Right renal pelvis (tissue), 4 donors: ENCODE measurements around the gene SLC45A2. TPM values are rescaled to one million over a fixed set of nuclear protein-coding genes. Genes with fewer than 3 reads are reported as not detected.

Experiments
- DNase-seq, 4 donors: peaks; one replicate each; pipeline ENCODE4 v3.0.0-alpha.2; 2013; ENCODE audit warnings: low read depth in 4 of 4, low spot score in 3 of 4, missing footprints in 1 of 4
- polyA plus RNA-seq, 4 donors: library from polyadenylated mRNA; unstranded; fragments of 120-200 nt; gene quantifications; one replicate each; pipeline ENCODE4 v1.2.1, GENCODE V29; 2013; ENCODE audit not compliant: insufficient read length in 4 of 4

SLC45A2 gene
- polyA plus RNA-seq, 4 donors, result 0.25 to 0.71 (median 0.48) TPM

DNA sequence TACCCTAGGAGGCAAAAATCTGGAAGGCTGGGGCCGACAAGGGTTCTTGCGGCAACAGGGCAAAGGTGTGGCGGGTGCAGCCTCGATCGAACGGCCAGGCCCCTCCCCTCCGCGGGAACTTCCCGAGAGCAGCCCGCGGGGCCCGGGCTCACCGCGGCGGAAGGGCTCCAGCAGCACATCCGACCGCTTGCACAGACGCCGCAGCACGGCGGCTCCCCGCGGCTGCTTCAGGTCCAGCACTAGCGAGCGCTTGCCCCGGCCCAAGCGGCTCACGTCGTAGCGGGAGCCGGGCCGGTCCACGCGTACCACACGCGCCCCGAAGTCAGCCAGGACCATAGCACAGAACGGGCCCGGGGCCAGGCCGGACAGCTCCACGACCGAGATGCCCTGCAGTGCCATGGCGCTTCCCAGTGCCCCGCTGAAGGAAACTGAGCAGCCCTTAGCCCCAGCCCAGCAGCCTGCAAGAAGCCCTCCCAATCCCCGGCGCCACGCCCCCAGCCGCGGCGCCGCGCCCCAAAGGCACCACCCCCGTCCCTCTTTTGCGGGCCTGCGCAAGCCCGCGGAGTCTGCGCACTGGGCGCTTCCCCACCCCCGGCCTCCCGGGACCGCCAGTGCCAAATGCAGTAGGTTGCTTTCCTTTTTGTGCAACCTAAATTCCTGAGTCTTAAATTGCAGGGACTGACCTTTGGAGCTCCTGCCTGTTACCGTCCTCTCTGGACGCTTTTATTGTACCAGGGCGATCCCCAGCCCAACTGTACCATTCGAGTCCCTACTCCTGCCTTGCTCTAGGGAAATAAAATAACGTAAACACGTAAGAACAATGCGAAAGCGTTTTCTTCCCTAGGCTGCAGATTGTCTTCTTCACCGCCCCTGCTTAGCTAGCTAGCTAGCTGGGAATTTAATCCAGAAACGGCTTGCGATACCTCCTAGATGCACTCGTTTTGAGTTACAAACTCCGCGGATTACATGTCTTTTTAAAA, 23.4 kb upstream of the SLC45A2 start, which contains the start of gene AMACR:
TSS of gene AMACR (minus strand) at position 430 of the 980 bp plus-strand sequence. CDS start at position 399, 31 bp downstream.
- peak; percentile 89 to 95 (median 92) for DNase-seq

DNA sequence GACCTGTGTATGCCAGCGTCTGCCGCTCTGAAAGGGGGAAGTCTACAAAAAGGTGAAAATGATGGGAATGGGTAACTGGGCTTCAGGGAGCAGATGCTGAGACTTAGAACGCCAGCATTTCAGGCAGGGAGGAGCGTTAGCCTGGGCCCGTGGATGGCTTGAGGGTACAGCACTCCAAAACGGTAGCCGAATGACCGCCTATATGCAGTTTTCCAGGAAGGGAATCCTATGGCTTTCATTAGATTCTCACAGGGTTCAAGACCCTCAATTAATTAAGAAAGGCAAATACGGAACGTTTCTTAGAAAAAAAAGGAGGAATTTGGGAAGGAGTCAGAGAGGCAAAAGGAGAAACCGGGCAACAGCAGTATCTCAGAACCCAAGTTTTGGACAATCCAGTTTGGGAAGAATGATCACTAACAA, 22.7 kb upstream of the SLC45A2 start:
- no peak for DNase-seq

DNA sequence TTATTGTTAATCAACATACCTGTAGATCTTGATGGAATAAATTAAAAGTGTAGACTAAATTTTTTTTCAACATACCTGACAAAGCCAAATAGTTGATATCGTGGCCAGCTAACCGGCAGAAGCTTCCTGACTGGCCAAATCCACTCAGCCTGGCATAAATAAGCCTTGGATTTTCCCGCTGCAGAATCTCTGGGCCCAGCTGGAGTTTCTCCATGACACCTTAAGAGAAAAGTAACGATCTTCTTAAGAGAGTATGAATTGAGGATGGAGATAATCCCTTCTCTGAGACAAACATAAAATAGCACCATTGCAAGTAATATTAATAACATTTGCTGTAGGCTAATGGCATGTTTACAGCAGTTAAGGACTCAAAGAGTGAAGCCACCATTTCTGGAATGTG, 21.2 kb upstream of the SLC45A2 start:
- DNase-seq, result no peak

DNA sequence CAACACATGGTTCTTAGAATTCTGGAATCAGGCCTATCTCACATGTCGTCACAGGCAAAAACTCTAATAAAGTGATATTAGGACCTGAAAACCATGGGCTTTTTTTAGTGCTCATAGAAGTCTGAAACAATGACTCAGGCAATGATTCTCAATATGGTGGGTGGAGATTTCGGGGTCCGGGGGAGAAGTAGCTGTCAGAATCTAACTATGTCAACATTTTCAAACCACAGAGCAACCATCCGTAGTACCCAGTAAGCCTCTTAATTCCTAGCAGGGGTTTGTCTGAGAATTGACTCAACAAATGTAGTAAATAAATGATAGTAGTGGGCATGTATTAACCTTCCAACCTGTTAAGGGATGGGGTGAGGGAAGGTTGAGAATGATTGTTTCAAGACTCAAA, 20.7 kb upstream of the SLC45A2 start:
- no peak for DNase-seq

DNA sequence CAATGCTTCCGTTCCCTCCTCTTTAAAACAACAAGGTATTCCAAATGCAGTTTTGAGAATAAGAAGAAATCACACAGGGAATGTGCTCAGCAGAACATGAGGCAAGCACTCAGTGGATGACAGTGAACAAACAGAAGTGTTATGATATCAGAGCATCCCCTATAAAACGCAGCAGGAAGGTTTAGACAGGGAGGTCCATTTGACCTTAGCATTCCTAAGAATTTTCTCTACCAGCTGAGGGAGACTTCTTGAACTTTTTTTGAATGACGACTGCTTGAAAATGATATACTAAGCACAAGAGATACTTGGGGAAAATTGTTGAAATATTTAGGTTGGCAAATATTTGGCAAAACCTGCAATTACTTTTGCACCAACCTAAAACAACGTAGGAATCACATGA, 19.4 kb upstream of the SLC45A2 start:
- DNase-seq, result no peak

DNA sequence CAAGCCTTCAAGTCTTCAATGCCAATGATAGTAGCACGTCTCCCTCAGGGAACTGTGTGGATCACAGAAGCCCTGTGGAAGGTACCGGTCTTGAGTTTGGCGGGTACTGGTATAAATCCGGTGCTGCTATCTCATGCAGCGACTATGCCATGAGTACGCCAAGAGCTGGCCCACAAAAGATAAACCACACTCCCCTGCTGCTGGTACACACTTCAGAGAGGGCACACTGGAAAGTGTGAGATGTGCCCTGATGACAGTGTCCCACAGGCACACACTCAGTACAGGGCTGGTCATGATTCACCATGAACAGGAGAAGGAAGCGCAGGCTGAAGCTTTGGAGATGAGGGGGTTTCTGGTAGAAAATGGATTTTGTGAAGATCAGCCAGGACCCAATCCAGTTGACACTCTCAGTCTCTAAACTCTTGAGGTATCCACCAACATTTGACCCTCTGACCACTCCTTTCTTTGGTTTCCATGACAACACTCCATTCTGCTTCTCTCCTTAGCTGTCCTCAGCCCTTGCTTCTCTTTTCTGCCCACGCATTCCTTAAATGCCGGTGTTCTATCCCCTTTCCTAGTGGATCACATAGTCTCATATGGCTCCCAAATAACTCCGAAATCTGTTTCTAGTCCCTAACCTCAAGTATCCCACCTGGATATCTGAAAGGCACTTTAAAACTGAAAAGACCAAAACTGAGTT, 18.3 kb upstream of the SLC45A2 start:
- DNase-seq, result no peak

DNA sequence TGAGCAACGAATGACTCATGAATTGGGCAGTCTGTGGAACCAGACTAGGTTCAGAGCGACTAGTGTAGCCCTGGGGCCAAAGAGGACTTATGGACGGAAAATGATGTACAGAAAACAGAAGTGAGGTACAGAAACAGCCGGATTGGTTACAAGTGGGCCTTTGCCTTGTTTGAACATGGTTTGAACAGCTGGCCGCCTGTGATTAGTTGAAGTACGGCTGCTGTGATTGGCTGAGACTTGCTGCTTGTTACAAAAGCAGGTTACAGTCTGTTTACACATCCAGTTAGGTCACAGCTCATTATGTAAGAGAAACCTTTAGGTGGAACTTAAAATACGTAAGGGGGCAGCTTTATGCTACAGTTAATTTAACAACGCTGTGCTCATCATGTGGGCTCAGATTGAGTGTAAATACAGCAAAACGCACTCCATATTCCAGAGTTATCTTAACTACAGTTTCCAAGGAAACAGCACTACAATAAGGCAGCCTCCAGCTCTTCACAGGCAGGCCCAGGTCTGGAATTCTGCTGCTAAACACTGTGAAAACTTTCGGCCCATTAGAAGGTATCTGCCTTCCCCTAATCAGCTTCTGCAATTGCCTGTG, 16.8 kb upstream of the SLC45A2 start:
- no peak for DNase-seq

DNA sequence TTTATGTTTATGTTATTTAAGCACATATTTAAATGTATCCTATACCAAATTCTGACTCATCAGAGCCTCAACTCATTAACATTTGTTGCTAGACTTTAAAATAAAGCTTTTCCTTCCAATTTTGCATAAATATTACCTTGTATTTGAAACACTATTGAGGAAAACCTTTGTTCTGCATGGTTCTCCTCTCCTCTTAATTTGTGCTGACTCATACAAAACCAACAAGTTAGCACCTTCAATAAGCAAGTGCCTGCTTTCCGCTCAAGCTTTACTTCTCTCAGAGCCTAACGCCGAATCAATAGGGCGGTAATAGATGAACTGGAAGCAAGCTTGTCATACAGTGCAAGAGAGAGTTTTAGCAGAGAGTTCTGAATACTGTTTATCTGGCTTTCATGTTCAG, 15.5 kb upstream of the SLC45A2 start:
- no peak for DNase-seq

DNA sequence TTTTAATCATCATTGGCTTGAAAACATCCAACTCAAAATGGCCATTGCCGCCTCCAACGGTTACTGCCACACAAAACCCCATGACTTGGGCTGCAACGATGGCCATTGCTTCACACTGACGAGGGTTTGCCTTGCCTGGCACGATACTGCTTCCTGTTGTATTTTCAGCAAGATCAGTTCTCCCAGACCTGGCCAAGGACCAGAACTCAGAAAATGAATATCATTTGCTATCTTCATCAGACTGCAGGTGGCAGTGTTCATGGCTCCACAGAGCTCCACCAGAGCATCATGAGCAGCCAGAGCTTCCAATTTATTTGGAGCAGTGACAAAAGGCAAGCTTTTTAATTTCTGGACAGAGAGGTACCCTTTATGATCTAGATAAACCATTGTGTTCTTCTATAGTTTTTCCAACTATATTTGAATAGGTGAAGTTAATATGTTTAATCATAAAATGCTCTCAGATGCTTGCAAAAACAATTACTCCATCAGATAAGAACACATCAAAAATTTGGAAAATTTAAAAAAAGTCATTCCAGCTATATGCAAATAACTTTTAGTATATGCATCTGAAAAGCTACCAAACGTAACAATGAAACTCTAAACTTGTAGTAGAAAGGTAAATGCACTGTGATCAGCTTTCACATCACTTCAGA, 13.0 kb upstream of the SLC45A2 start:
- no peak for DNase-seq

DNA sequence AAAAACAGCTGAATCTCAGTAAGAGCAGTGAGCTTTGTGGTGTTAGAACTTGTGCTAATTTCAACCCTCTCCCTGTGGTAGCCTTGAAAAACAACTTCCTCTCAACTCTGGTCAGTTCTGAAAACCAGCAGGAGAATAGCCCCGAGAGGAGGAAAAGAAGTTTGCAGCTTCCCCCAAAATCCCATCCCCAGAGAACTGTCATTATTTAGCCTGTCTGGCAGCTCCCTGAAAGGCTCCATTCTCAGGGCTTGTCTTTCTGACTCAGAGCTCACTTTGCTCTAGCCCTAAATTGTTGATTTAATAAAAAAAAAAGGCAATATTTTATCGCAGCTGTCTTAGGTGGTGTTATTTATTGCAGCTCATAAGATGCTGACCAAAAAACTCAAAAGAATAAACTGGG, 11.4 kb upstream of the SLC45A2 start:
- no peak for DNase-seq

DNA sequence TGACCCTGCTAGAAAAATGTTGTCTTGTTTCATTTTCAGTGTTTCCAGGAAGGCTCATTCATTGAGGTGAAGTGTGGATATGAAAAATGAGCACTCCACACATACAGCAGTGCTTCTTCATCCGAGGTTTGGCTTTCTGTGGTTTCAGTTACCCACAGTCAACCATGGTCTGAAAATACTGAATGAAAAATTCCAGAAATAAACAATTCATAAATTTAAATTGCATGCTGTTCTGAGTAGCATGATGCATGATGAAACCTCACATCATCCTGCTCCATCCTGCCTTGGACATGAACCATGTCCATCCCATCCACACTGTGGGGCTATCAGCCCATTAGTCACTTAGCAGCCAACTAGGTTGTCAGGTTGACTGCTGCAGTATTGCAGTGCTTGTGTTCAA, 10.4 kb upstream of the SLC45A2 start:
- no peak for DNase-seq

DNA sequence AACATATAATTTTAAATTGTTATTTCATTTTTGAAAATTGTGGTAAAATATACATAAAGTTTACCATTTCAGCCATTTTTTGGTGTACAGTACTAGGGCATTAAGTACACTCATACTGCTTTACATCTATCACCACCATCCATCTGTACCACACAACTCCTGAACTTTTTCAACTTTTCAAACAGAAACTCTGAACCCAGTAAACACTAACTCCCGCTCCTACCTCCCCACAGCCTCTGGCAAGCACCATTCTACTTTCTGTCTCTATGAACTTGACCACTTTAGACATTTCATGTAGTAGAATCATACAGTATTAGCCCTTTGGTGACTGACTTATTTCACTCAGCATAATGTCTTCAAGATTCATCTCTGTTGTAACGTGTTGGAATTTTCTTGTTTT, 8.4 kb upstream of the SLC45A2 start:
- no peak for DNase-seq

DNA sequence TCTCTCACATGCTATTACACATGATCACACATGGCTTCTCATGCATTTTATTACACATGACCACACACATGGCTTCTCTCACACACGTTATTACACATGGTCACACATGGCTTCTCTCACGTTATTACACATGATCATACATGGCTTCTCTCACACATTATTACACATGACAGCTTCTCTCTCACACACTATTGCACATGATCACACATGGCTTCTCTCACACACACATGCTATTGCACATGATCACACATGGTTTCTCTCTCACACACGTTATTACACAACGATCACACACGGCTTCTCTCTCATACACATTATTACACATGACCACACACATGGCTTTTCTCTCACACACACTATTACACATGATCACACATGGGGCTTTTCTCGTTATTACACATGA, 954 bp upstream of the SLC45A2 start:
- no peak for DNase-seq

DNA sequence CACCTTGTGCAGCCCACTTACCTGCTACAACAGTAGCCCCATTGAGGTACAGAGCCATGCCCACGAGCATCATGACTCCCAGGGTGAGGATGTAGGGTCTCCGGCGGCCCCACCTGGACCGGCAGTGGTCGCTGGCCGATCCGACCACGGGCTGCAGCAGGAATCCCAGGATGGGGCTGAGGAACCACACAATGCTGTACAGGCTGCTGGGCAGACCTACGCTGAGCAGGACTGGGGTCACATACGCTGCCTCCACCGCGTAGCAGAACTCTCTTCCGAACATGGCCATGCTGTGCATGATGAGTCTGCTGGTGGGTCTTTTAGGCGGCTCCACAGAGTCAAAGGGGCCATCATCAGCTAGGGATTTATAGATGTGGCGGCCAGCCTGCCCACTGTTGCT, 315 bp downstream of the SLC45A2 start:
- DNase-seq, result no peak

DNA sequence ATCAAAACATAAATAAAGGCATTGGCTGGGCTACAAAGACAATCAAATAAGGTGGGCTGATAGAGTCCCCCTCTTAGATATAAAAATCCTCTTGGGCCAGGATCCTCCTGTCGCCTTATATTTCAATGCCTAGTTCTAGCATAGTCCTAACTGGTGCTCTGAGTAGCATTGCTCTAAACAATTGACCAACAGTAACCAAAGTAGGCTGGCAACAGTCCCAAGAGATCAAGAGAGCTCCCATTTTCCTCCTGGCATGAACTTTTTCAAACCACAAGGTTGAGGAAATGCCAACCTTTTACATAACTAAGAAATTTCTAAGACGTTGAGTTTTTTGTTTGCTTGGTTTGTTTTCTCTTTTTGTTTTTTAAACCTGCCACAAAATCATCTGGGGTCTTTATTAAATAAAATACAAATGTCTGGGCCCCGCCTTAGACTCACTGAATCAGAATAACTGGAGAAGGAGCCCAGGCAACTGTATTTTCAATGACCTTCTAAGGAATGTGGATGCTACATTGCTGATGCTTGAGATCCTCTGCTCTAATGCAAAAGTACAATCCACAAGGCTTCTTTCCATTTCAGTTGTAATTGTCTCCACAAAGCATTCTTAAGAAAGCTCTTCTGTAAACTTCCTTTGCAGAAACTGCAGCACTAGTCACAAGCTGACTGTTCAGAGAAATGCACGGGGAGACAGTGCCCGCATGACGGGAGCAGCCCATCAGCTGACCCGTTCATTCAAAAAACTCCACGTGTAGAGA, 2.9 kb downstream of the SLC45A2 start:
- no peak for DNase-seq

DNA sequence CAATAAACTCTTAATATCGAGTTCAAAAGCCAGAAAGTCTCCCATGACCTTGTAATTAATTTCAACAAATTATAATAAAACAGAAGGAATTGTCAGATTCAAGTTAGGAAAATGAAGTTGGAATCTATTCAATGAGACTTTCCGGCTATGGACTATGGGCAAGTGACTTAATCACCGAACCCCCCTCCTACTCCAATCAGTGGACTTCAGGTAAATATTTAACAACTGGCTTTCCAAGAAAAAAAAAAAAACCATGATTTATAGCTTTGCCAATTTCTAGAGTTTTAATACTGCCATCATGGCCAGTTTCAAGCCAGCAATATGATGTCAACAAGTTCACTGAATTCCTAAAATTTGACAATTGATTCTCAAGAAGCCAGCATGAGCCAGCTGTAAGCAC, 4.5 kb downstream of the SLC45A2 start:
- DNase-seq, result no peak

DNA sequence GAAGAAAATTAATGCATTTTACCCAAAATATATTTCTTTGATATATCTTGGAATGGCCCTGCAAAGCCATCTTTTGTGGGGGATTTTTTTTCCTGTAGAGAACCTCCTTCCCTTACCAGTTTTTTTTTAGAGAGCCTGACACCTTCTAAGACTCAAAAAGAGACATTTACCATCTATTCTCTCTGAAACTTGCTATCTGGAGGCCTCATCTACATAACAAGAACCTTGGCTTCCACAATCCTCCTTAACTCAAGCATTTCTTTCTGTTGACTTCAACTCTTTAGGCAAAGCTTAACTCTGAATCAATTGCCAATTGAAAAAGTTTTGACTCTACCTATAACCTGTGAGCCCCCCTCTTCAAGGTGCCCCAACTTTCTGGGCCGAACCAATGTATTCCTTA, 6.2 kb downstream of the SLC45A2 start:
- no peak for DNase-seq

DNA sequence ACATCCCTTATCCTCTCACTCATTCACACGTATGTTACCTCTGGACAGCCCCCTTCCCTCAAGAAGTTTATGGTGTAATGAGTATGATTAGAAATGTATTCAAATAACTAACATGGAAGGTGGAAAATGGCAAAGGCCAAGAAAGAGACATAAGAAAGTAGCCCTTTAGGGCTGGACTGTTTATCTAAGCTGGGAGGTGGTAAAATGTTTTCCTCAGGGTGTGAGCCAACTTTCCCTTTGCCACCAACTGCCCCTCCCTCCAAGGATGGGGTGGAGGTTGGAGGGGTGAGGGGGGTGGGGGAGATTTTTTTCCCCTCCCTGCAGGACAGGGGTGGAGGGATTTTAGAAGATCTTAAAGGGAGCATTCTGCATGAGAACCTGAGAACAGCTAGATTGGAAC, 8.2 kb downstream of the SLC45A2 start:
- DNase-seq, result no peak

DNA sequence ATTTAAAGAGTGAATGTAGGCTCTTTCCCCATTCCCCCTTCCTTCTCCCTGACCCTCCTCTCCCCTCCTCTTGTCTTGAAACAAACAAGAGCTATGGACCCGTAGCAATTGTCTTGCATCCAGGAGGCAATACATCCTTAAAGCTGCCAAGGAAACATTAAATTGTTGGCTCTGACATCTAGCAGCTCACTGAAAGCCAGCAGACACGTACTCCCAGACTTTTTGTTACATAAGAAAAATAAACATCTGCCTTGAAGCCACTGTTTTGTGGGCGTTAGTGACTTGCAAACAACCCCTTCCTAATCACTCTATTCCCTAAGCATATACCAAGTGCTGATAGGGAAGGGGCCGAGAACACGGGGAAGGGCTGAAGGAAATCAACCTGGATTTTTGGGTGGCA, 8.6 kb downstream of the SLC45A2 start:
- DNase-seq, result no peak

DNA sequence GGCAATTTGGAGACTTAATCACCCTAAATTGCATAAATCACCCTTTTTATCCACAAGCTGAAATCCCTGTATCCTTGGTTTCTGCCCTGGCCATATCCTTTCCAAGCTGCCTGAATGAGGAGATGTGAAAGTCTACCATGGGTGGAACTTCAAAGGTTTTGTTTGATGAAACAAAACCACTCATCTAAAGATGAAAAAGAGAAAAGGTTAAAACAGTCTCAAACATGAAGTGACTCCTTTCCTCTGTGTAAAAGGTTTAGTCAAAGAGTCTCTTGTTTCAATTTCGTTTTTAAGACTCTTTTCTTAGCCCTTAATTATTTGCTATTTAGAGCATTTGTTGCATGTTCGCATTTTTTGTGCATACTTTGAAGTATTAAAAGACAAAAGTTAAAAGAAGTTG, 11.2 kb downstream of the SLC45A2 start:
- no peak for DNase-seq
